GM21360 (cell line): ENCODE results near the gene NELFB.

Source experiments
- ATAC-seq: cut with Tn5 transposase; IDR thresholded peaks from one replicate; pipeline ENCODE4 v1.9.1; 2021; ENCODE audit warnings: mild to moderate bottlenecking, moderate library complexity; ENCODE audit not compliant: unreplicated experiment

NELFB gene

DNA sequence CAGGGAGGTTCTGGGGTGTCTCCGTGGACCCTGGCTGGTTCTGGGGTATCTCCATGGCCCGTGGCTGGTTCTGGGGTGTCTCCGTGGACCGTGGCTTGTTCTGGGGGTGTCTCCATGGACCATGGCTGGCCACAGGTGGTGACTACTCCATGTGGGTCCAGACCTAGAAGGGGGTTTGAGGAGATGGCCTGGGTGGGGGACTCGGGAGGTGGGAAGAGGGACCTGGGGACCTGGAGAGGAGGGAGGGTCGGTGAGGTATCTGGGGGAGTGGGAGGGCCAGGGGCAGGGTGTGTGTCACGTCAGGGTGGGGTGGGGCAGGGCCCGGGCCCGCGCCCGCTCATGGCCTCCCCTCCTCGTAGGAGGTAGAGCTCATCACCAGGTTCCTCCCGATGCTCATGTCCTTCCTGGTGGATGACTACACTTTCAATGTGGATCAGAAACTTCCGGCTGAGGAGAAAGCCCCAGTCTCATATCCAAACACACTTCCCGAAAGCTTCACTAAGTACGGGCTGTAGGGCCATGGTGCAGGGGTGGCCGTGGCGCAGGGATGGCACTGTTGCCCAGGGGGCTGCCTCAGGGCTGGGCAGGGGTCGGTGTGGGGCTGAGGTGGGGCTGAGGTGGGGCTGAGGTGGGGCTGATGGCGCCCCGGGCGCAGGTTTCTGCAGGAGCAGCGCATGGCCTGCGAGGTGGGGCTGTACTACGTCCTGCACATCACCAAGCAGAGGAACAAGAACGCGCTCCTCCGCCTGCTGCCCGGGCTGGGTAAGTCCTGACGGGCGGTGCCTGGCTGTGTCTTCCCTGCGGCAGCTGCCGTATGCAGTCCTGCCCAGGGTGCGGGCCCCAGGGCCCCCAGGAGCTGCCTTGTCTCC, 11.7 kb downstream of the NELFB start:
- ATAC-seq: no peak

GRCh38 chr9:137267933-137268355, 12.8 kb downstream of the NELFB start:
- no peak for ATAC-seq

GRCh38 chr9:137268538-137269201, 13.5 kb downstream of the NELFB start:
- no peak for ATAC-seq

DNA sequence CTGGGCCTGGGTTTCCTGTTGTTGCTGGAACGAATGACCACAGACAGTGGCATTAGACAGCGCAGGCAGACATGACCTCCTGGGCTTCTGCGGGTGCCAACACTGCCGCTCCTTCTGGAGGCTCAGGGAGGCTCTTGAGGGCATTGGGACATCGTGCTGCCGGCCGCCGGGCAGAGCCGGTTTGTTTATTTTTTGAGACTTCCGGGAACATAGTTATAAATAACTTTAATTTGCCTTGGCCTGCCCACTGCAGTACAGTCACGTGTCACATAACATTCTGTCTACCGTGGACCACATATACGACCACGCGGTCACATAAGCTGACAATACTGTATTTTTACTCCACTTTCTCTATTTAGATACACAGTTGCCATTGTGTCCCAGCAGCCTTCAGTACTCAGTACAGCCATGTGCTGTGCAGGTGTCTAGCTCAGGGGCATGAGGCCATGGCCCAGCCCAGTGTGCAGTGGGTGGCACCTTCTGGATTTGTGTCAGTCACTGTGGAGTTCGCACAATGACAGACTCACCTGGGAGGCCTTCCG, 14.2 kb downstream of the NELFB start:
- ATAC-seq: no peak

DNA sequence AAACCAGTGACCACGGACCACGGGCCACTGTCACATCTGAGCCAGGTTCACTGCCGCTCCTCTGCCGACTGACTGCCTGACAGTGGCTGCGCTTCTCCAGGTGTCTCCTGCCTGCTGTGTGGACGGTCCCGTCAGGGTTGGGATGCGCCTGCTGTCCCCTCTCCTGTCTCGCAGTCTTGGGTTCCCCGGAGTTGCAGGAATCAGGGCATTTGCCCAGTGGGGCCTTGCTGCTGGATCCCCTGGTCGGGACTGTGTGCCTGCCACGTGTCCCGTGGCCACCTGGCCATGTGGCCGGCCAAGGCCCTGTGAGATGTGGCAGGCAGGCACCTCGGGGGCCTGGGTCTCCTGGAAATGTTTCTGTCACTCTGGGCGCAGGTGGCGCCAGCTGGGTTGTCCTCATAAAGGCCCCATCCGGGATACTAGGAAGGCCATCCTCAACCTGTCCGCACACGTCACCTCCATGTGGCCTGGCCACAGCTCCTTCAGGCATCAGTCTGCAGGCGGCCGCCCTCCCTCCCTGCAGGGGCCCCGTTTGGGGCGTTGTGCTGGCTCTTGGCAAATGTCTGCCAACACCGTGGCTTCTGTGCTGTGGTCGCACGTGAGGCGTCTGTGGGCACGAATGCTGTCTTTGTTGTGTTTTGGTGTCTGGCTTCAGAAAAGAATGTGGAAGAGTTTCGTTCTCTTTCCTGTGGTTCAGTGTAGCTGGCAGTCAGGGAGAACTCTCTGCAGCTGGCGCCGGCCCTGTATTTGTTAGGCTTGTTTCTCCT, 16.0 kb downstream of the NELFB start:
- ATAC-seq: no peak

GRCh38 chr9:137271696-137272076, 16.6 kb downstream of the NELFB start:
- ATAC-seq: no peak

DNA sequence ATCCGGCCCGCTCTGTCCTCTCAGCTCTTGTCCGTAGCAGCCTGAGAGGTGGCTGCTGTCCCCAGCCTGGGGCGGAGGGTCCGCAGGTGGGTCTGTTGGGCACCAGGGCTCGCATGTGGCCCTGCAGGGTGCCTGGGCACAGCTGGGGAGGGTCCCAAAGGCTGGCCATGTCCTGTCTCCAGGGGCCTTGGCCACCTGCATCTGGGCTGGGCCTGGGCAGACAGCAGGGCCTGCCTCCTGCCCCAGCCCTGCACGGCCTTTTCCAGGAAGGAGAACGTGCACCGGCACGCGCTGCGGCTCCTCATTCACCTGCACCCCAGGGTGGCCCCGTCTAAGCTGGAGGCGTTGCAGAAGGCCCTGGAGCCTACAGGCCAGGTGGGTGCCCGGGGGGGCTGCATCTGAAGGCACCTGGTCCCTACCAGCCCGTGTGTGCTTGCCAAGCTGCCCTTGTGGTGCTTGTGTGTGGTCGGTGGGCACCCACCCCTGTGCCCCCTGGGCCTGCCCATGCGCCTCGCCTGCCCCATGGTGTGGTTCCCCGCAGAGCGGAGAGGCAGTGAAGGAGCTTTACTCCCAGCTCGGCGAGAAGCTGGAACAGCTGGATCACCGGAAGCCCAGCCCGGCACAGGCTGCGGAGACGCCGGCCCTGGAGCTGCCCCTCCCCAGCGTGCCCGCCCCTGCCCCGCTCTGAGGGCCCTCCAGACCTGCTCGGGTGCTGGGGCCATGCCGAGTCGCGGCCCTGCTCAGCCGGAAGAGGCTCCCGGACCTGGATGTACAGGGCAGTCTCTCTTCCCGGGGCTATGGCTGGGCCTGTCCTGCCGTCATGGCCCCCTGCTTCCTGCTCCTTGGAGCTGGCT, 17.3 kb downstream of the NELFB start:
- ATAC-seq: no peak

DNA sequence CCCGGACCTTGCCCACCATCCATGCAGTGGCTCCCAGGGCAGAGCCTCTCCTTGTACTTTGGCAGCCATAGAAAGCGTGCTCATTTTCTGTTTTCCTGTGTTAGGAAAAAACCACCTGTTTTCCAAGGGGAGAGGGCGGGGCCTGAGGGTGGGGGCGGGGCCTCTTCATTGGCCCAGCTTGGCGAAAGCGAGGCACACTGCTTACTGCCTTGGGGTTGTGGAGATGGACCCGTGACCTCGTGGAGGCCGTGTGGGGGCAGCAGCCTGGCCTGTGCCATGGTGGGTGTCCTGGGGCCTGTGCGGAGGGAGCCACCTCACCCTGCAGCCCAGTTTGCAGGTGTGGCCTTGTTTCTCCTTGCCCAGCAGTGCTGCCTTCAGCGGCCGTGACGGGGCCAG, 18.0 kb downstream of the NELFB start:
- ATAC-seq: no peak

DNA sequence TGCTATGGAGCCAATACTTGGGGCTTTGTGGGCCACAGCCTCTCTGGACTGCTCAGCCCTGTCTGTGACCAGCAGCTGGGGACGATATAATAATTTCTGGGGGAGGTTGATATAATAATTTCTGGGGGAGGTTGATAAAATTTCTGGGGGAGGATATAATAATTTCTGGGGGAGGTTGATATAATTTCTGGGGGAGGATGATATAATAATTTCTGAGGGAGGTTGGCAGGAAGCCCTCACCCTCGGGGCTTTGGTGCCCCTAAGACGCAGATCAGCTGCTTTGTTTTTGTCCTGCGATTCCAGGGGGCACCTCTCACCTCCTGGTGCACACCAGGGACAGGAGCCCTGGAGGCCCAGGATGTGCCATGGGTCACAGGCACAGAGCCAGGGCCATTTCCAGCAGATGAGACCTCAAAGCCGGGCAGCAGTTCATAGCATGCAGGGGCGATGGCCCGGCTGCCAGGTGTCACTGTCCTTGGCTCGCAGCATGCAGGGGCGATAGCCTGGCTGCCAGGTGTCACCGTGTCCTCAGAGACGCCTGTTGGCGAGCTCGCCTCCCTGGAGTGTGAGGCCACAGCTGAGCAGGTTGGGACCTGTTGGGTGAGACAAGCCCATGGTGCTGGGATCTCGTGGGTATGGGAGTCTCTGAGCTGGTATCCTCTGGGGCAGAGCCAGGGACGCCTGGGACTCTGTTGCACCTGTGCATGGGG, 18.6 kb downstream of the NELFB start:
- no peak for ATAC-seq

GRCh38 chr9:137275203-137275587, 20.1 kb downstream of the NELFB start:
- no peak for ATAC-seq

DNA sequence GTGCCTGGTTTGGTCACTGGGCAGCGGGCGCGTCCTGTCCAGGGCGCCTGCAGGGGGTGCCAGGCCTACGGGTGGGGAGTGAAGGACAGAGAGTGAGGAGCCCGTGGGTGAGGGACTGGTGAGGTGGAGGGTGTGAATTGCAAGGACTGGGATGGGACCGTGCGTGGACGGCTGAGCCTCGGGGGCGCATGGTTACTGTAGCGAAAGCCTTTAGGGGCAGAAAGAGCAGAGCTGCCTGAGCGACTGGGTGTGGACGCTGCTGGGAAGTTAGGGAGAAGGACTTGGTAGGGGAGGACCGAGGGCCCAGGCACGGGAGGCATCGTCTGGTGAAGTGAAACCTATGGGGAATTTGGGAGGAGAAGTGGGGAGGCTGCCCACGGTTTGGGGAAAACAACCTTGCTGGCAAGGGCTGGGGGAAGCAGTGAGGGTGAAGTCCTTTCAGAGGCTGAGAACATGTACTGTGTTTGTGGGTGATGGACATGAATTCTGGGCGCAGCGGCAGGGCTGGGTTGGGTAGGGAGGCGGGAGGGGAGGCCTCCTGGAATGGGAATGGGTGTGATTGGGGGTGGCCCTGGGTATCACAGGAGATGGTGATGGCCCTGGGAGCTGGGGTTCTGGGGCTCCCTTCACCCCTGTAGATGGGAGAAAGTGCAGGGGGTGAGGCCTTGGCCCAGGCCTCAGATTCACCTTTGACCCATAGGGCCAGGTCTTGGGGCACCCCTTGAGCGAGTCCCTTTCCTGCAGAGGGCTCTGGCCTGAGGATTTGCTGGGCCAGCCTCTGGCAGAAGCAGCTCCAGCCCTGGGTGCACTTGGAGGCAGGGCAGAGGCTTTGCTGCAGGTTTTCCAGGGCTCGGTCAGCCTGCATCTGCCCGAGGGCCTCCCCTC, 20.7 kb downstream of the NELFB start:
- no peak for ATAC-seq

- ATAC-seq: no peak
Observed at GRCh38 chr9:137276473-137277328, 21.6 kb downstream of the NELFB start.

DNA sequence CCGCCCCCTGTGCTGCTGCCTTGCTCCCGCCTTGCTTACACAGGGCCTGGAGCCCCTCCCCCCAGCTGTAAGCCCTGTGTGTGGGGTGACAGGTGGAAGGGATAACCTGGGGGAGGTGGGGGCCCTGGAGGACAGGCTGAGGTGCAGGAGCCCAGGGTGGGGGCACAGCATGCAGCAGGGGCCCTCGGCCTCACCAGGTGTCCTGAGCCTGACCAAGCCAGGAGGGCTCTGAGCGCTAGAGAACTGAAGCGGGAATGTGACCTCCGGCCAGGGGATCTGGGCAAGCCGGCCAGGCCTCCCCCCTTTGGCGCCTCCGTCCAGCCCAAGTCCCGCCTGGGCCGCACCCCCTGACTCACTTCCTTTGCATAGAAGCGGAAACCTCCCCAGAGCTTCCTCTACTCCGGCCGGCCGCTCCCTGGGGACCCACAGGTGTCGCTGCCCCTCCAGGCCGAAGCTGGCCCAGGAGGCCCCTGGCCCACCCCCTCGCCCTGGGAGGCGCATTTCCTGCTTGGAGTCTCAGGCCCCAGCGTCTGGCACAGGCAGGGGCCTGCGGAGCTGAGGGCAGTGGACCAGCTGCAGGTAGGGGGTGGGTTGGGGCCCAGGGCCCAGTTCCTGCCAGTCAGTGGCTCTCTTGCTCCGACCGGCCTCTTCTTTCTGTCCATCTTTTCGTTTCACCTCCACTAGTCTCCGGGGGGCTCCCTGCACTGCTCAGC, 22.4 kb downstream of the NELFB start, which contains the start of gene TOR4A:
Gene TOR4A, plus strand, starts transcription at position 398 of the 713 bp plus-strand sequence. CDS start 964 bp downstream, outside the sequence.
- ATAC-seq: peak; percentile 47

GRCh38 chr9:137278061-137278701, 23.1 kb downstream of the NELFB start:
- no peak for ATAC-seq

DNA sequence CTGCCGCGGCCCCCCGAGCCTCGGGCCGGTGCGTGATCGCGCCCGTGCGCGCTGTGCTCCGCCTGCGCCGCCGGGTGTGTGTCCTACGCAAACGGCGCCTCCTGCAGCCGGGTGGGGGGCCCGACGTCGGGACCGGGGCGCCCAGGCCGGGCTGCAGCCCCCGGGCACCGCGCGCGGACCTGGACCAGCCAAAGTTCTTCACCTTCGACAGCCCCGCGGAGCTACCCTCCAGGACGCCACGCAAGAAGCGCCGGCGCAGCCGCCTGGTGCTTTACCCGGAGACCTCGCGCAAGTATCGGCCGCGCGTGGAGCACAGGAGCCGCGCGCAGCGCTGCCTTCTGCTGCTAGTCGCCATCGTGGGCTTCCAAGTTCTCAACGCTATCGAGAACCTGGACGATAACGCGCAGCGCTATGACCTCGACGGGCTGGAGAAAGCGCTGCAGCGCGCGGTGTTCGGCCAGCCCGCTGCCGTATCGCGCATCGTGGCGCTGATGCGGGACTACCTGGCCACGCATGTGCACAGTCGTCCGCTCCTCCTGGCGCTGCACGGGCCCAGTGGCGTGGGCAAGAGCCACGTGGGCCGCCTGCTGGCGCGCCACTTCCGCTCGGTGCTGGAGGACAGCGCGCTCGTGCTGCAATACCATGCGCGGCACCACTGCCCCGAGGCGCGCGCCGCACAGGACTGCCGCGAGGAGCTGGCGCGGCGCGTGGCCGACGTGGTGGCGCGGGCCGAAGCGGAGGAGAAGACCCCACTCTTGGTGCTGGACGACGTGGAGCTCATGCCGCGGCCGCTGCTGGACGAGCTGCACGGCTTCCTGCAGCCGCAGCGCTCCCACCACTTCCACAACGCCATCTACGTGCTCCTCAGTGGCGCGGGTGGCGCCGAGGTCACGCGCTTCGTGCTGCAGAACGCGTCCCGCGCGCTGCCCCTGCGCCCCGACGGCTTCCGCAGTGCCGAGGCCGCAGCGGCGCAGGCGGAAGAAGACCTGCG, 23.9 kb downstream of the NELFB start:
- ATAC-seq: no peak
